Stomach (tissue), 9 donors: ENCODE measurements around the gene DRD2. TPM values are rescaled to one million over a fixed set of nuclear protein-coding genes. Genes with fewer than 3 reads are reported as not detected.

Experiments
- DNase-seq, 2 donors: peaks; one replicate each; pipeline versions ENCODE4 v3.0.0 to v3.0.0-alpha.2; 2013 to 2019
- H3K27ac ChIP-seq, 5 donors: fragments of 200-600 bp in 4 of 5; sonication (generic) in 4 of 5; one replicate each; pipeline ENCODE4 v1.5.1; 2013 to 2019; ENCODE audit warnings: mild to moderate bottlenecking in 1 of 5, moderate library complexity in 1 of 5
- H3K27me3 ChIP-seq, 3 donors: fragments of 200-600 bp; sonication (generic); one replicate each; pipeline ENCODE4 v1.5.1; 2017 to 2019; ENCODE audit warnings: mixed run types in 1 of 3
- H3K36me3 ChIP-seq, 4 donors: fragments of 200-600 bp; sonication (generic); 1 replicate in 3 of 4; 2 replicates in 1 of 4; pipeline ENCODE4 v1.5.1; 2016 to 2019
- H3K4me1 ChIP-seq, 4 donors: fragments of 200-600 bp; sonication (generic); one replicate each; pipeline ENCODE4 v1.5.1; 2016 to 2019
- H3K4me3 ChIP-seq, 4 donors: fragments of 200-600 bp; sonication (generic) in 3 of 4; one replicate each; pipeline ENCODE4 v1.5.1; 2016 to 2019; ENCODE audit warnings: mild to moderate bottlenecking in 1 of 4
- H3K9me3 ChIP-seq, 4 donors: fragments of 200-600 bp; sonication (generic); one replicate each; pipeline ENCODE4 v1.5.1; 2016 to 2019
- CTCF ChIP-seq, 7 experiments: fragments of 450-650 bp in 4 of 7; fragments of 200-600 bp in 3 of 7; sonication (generic) in 3 of 7; IDR thresholded peaks; one replicate each; pipeline ENCODE4 v1.5.1; 2016 to 2019; ENCODE audit warnings: antibody characterized with exemption in 7 of 7, control low read depth in 2 of 7, mild to moderate bottlenecking in 1 of 7
- EP300 ChIP-seq: sonication (generic); formaldehyde crosslinking; IDR thresholded peaks from one replicate; pipeline ENCODE4 v1.6.1; 2017; ENCODE audit warnings: antibody characterized with exemption
- POLR2A ChIP-seq, 4 donors: fragments of 450-650 bp; IDR thresholded peaks; one replicate each; pipeline ENCODE4 v1.6.1; 2016; ENCODE audit warnings: antibody characterized with exemption in 4 of 4, control low read depth in 2 of 4, mild to moderate bottlenecking in 1 of 4, moderate library complexity in 1 of 4
- POLR2AphosphoS5 ChIP-seq, 3 donors: sonication (generic); formaldehyde crosslinking; IDR thresholded peaks; one replicate each; pipeline ENCODE4 v1.6.1; 2016; ENCODE audit warnings: antibody characterized with exemption in 3 of 3
- WGBS, 5 donors: extraction: QIAGEN DNeasy Blood & Tissue Kit in 3 of 5; methylation state at CpG; one replicate each; pipeline versions ENCODE4 v1.1.5 to v1.1.7; 2013 to 2018; 5-methylcytosine and 5-hydroxymethylcytosine counted together
- intact Hi-C: fragments of 100-400 bp; cut with DNase I; formaldehyde crosslinking; loops from one replicate; pipeline ENCODE4 v1.15.1; 2023; ENCODE audit warnings: low total_unique reads
- polyA plus RNA-seq, 3 donors: library from polyadenylated mRNA; stranded (reverse); fragments of 200-250 nt; gene quantifications; one replicate each; pipeline ENCODE4 v1.2.3, GENCODE V29; 2013
- total RNA-seq, 5 donors: library from RNA; depleted of rRNA; stranded (reverse); fragments of >200 nt; gene quantifications; one replicate each; pipeline versions ENCODE4 v1.1.0 to v1.2.3, GENCODE V29; 2014 to 2016
- donor health status: healthy with polysubstance abuse.
- donor health status: Bipolar disorder and iron deficiency.
- donor health status: healthy.

Gene DRD2
- total and polyA plus RNA-seq, 8 donors: 0.03 TPM; not detected in 7

DNA sequence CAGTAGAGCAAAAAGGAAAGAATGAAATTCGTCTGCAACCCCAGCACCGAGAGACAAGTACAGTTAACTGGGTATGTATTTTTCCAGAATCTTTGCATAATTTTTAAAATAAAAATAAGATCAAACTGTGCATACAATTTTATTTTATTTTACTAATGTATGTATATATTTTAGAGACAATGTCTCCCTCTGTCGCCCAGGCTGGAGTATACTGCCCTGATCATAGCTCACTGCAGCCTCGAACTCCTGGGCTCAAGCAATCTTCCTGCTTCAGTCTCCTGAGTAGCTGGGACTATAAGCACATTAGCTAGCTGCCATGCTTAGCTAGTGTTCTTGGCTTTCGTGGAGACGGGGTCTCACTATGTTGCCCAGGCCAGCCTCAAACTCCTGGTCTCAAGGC is 18.8 kb upstream of the DRD2 start:
- Histone ChIP-seq H3K36me3 (no peaks in the 10 kb centered on the region), H3K27ac (no peak overlapping the region), H3K9me3 (no peaks in the 10 kb centered on the region), H3K27me3 (no peaks in the 10 kb centered on the region), H3K4me3 (no peak overlapping the region), H3K4me1 (no peaks in the 10 kb centered on the region)
- DNase-seq: no peak
- intact Hi-C loops: no loop called here
- WGBS, 5 donors: 63 to 84% (median 80%) methylated on average over 6 of the region's 6 CpGs
- TF ChIP-seq POLR2A (IDR thresholded peaks at IDR 0.05) (no peak), EP300 (no peak), POLR2AphosphoS5 (IDR thresholded peaks at IDR 0.05) (no peak), CTCF (IDR thresholded peaks at IDR 0.05) (no peak)

GRCh38 chr11:113493206-113493605 is 18.0 kb upstream of the DRD2 start:
- H3K4me3 ChIP-seq: no peak overlapping the region
- H3K9me3 ChIP-seq: no peaks in the 10 kb centered on the region
- H3K4me1 ChIP-seq: no peaks in the 10 kb centered on the region
- H3K36me3 ChIP-seq: no peaks in the 10 kb centered on the region
- intact Hi-C loops: no loop called here
- no peak for TF ChIP-seq EP300
- TF ChIP-seq POLR2A (IDR thresholded peaks at IDR 0.05): no peak
- TF ChIP-seq CTCF (IDR thresholded peaks at IDR 0.05): no peak
- no peak for TF ChIP-seq POLR2AphosphoS5 (IDR thresholded peaks at IDR 0.05)
- H3K27me3 ChIP-seq: no peaks in the 10 kb centered on the region
- no peak overlapping the region for H3K27ac ChIP-seq
- DNase-seq: no peak
- 80 to 90% (median 84%) methylated on average over 2 of the region's 2 CpGs for WGBS, 5 donors

- H3K9me3 ChIP-seq: no peaks in the 10 kb centered on the region
- H3K36me3 ChIP-seq: no peaks in the 10 kb centered on the region
- H3K27me3 ChIP-seq: no peaks in the 10 kb centered on the region
- intact Hi-C loops: no loop called here
- DNase-seq: no peak
- H3K4me1 ChIP-seq: no peaks in the 10 kb centered on the region
- TF ChIP-seq POLR2AphosphoS5 (IDR thresholded peaks at IDR 0.05) (no peak), CTCF (IDR thresholded peaks at IDR 0.05) (no peak)
- H3K27ac ChIP-seq: no peak overlapping the region
- H3K4me3 ChIP-seq: no peak overlapping the region
Observed at GRCh38 chr11:113488931-113489351, 13.7 kb upstream of the DRD2 start.

DNA sequence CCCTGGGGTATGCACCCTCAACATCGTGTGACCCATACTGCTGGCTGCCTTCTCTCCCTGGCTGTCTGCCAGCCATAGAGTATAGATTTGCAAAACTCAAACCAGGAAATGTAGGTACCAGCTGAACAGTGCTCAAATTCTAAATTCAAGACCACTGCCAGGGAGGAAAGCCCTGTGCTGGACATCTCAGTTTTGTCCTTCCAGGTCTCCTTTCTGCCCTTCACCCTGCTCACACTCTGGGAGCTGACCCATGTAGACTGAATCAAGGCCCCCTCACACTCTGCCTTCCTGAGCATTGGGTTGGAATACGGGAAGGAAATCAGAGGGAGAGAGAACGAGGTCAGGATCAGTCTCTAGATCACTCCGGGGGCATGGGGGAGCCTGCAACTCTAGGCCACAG is 12.4 kb upstream of the DRD2 start:
- TF ChIP-seq CTCF (IDR thresholded peaks at IDR 0.05) (no peak), EP300 (no peak), POLR2AphosphoS5 (IDR thresholded peaks at IDR 0.05) (no peak), POLR2A (IDR thresholded peaks at IDR 0.05) (no peak)
- intact Hi-C loops: no loop called here
- Histone ChIP-seq H3K27me3 (no peaks in the 10 kb centered on the region), H3K36me3 (no peaks in the 10 kb centered on the region), H3K9me3 (no peaks in the 10 kb centered on the region), H3K4me3 (no peak overlapping the region), H3K4me1 (no peaks in the 10 kb centered on the region), H3K27ac (no peak overlapping the region)
- 73 to 84% (median 82%) methylated on average over 4 of the region's 4 CpGs for WGBS, 5 donors
- no peak for DNase-seq
